ENCODE data around the gene IFNA16. TPM values are rescaled to one million over a fixed set of nuclear protein-coding genes. Genes with fewer than 3 reads are reported as not detected.

Gene IFNA16
- total RNA-seq, 1 experiment from 2014 or later, result not detected

DNA sequence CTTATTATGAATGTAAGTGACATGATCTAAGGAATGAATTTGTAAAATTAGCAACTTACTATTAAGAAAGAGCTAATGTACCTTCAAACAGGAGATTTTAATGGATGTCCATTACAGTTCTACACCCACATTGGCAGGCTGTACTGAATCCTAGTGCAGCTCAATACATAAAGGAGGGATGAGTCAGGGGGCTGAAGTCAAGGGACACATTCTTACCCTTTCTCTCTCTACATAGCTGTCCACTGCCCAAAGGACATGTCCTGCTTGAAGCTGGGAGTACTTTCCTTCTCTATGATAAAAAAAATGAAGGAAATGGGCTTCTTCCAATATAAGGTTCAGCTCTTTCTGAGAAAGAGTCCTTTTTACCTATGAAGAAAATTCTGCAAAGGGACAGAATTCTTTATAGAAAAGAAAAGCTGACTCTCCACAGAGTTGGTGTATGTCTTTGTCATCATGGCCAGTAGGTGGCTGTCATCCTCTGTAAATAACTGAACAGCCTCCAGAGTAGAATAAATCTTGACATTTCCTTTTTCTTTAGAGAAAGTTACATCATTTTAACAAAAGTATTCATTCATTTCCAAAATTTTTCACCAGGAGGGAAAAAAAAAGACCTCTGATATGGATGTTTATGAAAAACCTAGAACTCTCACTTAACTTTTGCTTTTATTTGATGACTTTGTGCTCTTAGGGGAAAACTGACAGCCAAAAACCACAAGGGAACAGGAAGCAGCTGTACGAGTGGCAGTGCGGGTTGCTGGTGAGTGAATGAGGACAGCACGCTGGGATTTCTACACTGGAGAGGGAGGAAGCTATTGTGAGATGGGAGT is 35.8 kb upstream of the IFNA16 start (continued):
- TF ChIP-seq RAD21 (IDR thresholded peaks at IDR 0.05; ENCODE audit: low read depth) (peak; percentile 77), JUND (IDR thresholded peaks at IDR 0.05) (no peak), TCF7L2 (IDR thresholded peaks at IDR 0.05; ENCODE audit: borderline replicate concordance, extremely low read depth, insufficient read depth, insufficient read length) (no peak)
- TF ChIP-seq, protein P1, sequence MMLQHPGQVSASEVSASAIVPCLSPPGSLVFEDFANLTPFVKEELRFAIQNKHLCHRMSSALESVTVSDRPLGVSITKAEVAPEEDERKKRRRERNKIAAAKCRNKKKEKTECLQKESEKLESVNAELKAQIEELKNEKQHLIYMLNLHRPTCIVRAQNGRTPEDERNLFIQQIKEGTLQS (IDR thresholded peaks at IDR 0.05), result no peak

DNA sequence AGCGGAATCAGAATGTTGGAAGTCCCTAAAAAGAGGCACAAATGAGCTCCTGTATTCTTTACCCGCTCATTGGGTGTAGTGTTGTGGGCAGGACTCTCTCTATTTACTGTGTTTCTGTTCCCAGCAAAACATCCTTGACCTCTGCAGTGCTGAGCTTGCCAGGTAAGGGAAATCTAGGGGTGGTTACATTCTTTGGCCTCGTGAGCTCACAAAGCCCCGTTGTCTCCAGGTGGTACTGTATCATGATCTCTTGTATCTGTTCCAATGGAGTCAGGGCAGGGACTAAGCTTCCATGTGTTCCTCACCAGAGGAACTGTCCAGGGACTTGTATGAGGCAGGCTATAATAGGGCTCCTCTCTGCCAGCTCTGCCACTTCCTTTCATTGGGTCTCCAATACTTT is 34.5 kb upstream of the IFNA16 start:
- intact Hi-C loops (cut with micrococcal nuclease), result loop anchor here (5.0 kb wide), 1 partner anchor 256 kb away; no protein-coding TSS in a partner anchor
- Histone ChIP-seq H3K36me3 (ENCODE audit: control insufficient read depth in 1 of 2, insufficient read depth in 2 of 2, low read length in 2 of 2) (no peaks in the 10 kb centered on the region), H2AFZ (ENCODE audit: low read depth, low read length, poor library complexity, severe bottlenecking) (no peak overlapping the region), H3K4me2 (ENCODE audit: low read length) (no peak overlapping the region), H3K4me1 (ENCODE audit: control insufficient read depth in 1 of 2, insufficient read depth in 2 of 2, low read length in 2 of 2) (peaks cover 0 to 4% of the 10 kb centered on the region in 2 experiments; a peak in 1 of 4 replicates), H3K4me3 (replicated peaks in 1 of 2; ENCODE audit: low read depth in 1 of 2, low read length in 2 of 2) (no peak overlapping the region), H3K27me3 (ENCODE audit: insufficient read depth, low read length) (no peaks in the 10 kb centered on the region), H4K20me1 (ENCODE audit: insufficient read depth) (no peaks in the 10 kb centered on the region), H3K9me2 (ENCODE audit: insufficient read depth) (no peaks in the 10 kb centered on the region), H3K27ac (ENCODE audit: low read depth, low read length) (no peak overlapping the region), H3K9ac (ENCODE audit: low read length) (no peak overlapping the region), H3K79me2 (ENCODE audit: insufficient read depth, low read length) (no peaks in the 10 kb centered on the region), H3K9me3 (ENCODE audit: control insufficient read depth in 1 of 2, insufficient read depth in 1 of 2, low read depth in 1 of 2, low read length in 2 of 2) (no peaks in the 10 kb centered on the region)
- no TSS peak for BruUV-seq (replicated peaks)
- ChIA-PET RAD21 (ENCODE audit: low non-redundant PET in 1 of 2, low total read pairs in 2 of 2, uncharacterized antibody in 2 of 2, unreplicated experiment in 2 of 2) (interaction anchor here in 1 of 2 experiments (1.2 kb wide), 1 partner anchor 204 kb away, joined by 4 read pairs; no protein-coding TSS in a partner anchor), POLR2A (interaction anchor here (1.2 kb wide), 1 partner anchor 16 kb away, joined by 3 read pairs; no protein-coding TSS in a partner anchor), CTCF (interaction anchor here (0.7 to 2.9 kb wide), 6 partner anchors 39 to 204 kb away, joined by 3 to 21 read pairs (median 10); no protein-coding TSS in a partner anchor)
- DNase-seq (ENCODE audit: low read depth, low spot score) (no peak), ATAC-seq (no peak)
- TF ChIP-seq ZFX (IDR thresholded peaks at IDR 0.05) (no peak), SRF (IDR thresholded peaks at IDR 0.05; ENCODE audit: low read depth) (no peak), CEBPB (IDR thresholded peaks at IDR 0.05; ENCODE audit: low read depth) (no peak), CBX3 (IDR thresholded peaks at IDR 0.05; ENCODE audit: low read depth) (no peak), EGR1 (IDR thresholded peaks at IDR 0.05; ENCODE audit: low read depth) (no peak), EZH2phosphoT487 (IDR thresholded peaks at IDR 0.05; ENCODE audit: borderline replicate concordance) (no peak), SP1 (IDR thresholded peaks at IDR 0.05; ENCODE audit: low read depth) (no peak), ZNF274 (IDR thresholded peaks at IDR 0.05; ENCODE audit: low read depth, low read length) (no peak), POLR2AphosphoS5 (IDR thresholded peaks at IDR 0.05; ENCODE audit: low read depth, low read length) (no peak), YY1 (IDR thresholded peaks at IDR 0.05; ENCODE audit: extremely low read depth, insufficient replicate concordance, low read depth, low read length) (no peak), TCF7L2 (IDR thresholded peaks at IDR 0.05; ENCODE audit: borderline replicate concordance, extremely low read depth, insufficient read depth, insufficient read length) (no peak)
- TF ChIP-seq, protein P2, sequence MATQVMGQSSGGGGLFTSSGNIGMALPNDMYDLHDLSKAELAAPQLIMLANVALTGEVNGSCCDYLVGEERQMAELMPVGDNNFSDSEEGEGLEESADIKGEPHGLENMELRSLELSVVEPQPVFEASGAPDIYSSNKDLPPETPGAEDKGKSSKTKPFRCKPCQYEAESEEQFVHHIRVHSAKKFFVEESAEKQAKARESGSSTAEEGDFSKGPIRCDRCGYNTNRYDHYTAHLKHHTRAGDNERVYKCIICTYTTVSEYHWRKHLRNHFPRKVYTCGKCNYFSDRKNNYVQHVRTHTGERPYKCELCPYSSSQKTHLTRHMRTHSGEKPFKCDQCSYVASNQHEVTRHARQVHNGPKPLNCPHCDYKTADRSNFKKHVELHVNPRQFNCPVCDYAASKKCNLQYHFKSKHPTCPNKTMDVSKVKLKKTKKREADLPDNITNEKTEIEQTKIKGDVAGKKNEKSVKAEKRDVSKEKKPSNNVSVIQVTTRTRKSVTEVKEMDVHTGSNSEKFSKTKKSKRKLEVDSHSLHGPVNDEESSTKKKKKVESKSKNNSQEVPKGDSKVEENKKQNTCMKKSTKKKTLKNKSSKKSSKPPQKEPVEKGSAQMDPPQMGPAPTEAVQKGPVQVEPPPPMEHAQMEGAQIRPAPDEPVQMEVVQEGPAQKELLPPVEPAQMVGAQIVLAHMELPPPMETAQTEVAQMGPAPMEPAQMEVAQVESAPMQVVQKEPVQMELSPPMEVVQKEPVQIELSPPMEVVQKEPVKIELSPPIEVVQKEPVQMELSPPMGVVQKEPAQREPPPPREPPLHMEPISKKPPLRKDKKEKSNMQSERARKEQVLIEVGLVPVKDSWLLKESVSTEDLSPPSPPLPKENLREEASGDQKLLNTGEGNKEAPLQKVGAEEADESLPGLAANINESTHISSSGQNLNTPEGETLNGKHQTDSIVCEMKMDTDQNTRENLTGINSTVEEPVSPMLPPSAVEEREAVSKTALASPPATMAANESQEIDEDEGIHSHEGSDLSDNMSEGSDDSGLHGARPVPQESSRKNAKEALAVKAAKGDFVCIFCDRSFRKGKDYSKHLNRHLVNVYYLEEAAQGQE (IDR thresholded peaks at IDR 0.05; ENCODE audit: low read depth), result no peak
- TF ChIP-seq, protein P1 (IDR thresholded peaks at IDR 0.05), result no peak
- TF ChIP-seq, protein P3, sequence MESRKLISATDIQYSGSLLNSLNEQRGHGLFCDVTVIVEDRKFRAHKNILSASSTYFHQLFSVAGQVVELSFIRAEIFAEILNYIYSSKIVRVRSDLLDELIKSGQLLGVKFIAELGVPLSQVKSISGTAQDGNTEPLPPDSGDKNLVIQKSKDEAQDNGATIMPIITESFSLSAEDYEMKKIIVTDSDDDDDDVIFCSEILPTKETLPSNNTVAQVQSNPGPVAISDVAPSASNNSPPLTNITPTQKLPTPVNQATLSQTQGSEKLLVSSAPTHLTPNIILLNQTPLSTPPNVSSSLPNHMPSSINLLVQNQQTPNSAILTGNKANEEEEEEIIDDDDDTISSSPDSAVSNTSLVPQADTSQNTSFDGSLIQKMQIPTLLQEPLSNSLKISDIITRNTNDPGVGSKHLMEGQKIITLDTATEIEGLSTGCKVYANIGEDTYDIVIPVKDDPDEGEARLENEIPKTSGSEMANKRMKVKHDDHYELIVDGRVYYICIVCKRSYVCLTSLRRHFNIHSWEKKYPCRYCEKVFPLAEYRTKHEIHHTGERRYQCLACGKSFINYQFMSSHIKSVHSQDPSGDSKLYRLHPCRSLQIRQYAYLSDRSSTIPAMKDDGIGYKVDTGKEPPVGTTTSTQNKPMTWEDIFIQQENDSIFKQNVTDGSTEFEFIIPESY (IDR thresholded peaks at IDR 0.05; ENCODE audit: extremely low read depth, insufficient replicate concordance, low read length), result no peak
